ENCODE results near the gene ST8SIA1. TPM values are rescaled to one million over a fixed set of nuclear protein-coding genes. Genes with fewer than 3 reads are reported as not detected.

ST8SIA1 gene
- total and polyA plus RNA-seq, 2 of the 8 experiments (the other 6 are each of a cell fraction or from before 2014, with no cell fraction given): 1.9 to 4.4 TPM

GRCh38 chr12:22287101-22287500 lies 47.4 kb downstream of the ST8SIA1 start:
- ChIA-PET POLR2A (ENCODE audit: partially characterized antibody) (no interaction called here), CTCF (ENCODE audit: partially characterized antibody) (interaction anchor here (0.7 to 1.6 kb wide), 3 partner anchors 12 to 1018 kb away, joined by 3 to 6 read pairs (median 4); no protein-coding TSS in a partner anchor)
- Histone ChIP-seq H3K79me1 (ENCODE audit: low read depth, low read length) (no peaks in the 10 kb centered on the region), H3K27ac (ENCODE audit: low read depth, low read length) (no peak overlapping the region), H3K4ac (replicated peaks; ENCODE audit: insufficient read length, low read depth, low read length) (no peak overlapping the region), H3K4me3 (ENCODE audit: extremely low read depth in 1 of 4, insufficient read depth in 2 of 4, low read depth in 3 of 4, low read length in 4 of 4) (no peak overlapping the region), H2BK5ac (ENCODE audit: low read depth, low read length) (no peak overlapping the region), H3K9ac (replicated peaks in 1 of 4; ENCODE audit: extremely low read depth in 1 of 4, low read depth in 3 of 4, low read length in 3 of 4) (no peak overlapping the region), H3K27me3 (replicated peaks in 1 of 4; ENCODE audit: control insufficient read depth in 3 of 4, extremely low read depth in 1 of 4, insufficient read depth in 3 of 4, low read length in 3 of 4) (no peaks in the 10 kb centered on the region), H2BK12ac (ENCODE audit: low read depth, low read length) (no peak overlapping the region), H2BK15ac (ENCODE audit: low read length) (no peak overlapping the region), H4K5ac (ENCODE audit: insufficient read length, low read depth, low read length) (no peak overlapping the region), H4K91ac (replicated peaks; ENCODE audit: insufficient read length, low read length) (no peak overlapping the region), H4K20me1 (replicated peaks in 1 of 2; ENCODE audit: control insufficient read depth in 1 of 2, insufficient read depth in 2 of 2, low read length in 2 of 2) (no peaks in the 10 kb centered on the region), H4K8ac (ENCODE audit: extremely low read depth, insufficient read depth, low read length) (no peak overlapping the region), H3K23me2 (ENCODE audit: low read depth, low read length) (no peaks in the 10 kb centered on the region; the same call in 1 of the 2 replicates), H2BK20ac (ENCODE audit: low read length) (no peak overlapping the region), H3K4me1 (replicated peaks in 1 of 4; ENCODE audit: control insufficient read depth in 3 of 4, insufficient read depth in 4 of 4, low read length in 3 of 4) (peaks cover 0 to 6% (median 5%) of the 10 kb centered on the region in 4 experiments; a peak in 4 of 7 replicates), H2AK5ac (ENCODE audit: low read depth, low read length) (no peak overlapping the region), H3K14ac (ENCODE audit: insufficient read length) (no peak overlapping the region), H3K18ac (ENCODE audit: extremely low read depth, low read length) (no peak overlapping the region), H3K23ac (ENCODE audit: insufficient read length) (no peak overlapping the region), H3K79me2 (ENCODE audit: control insufficient read depth in 1 of 2, insufficient read depth in 2 of 2, low read length in 2 of 2) (no peaks in the 10 kb centered on the region), H3K4me2 (ENCODE audit: insufficient read depth in 1 of 2, low read depth in 2 of 2, low read length in 2 of 2) (no peak overlapping the region), H3K56ac (replicated peaks; ENCODE audit: insufficient read length, low read depth, low read length) (no peak overlapping the region), H3K36me3 (ENCODE audit: control insufficient read depth in 2 of 4, insufficient read depth in 4 of 4, low read length in 3 of 4) (no peaks in the 10 kb centered on the region; a peak in 1 of 8 replicates), H2BK120ac (replicated peaks; ENCODE audit: low read depth, low read length) (no peak overlapping the region), H3K9me3 (ENCODE audit: insufficient read depth in 2 of 2, low read depth in 1 of 2, low read length in 1 of 2) (no peaks in the 10 kb centered on the region), H2AFZ (ENCODE audit: low read length) (no peak overlapping the region)
- 87% methylated on average over 3 of the region's 3 CpGs; no CpG with 5 or more reads in 1 of the 2 experiments for WGBS, 2 experiments (ENCODE audit: extremely low coverage in 1 of 2, insufficient coverage in 1 of 2, insufficient read length in 1 of 2, insufficient replicate concordance in 2 of 2, low coverage in 1 of 2, low lambda C conversion rate in 2 of 2, missing lambda C conversion rate in 1 of 2)
- DNase-seq (ENCODE audit: low read depth in 1 of 2, low spot score in 2 of 2): no peak
- FAIRE-seq: no peak
- TF ChIP-seq TAF7 (optimal IDR thresholded peaks at IDR 0.05; ENCODE audit: borderline replicate concordance, low read depth, low read length) (no peak), MAFK (IDR thresholded peaks at IDR 0.05; ENCODE audit: low read depth, low read length) (no peak), RFX5 (IDR thresholded peaks at IDR 0.05; ENCODE audit: borderline replicate concordance, low read depth, low read length) (no peak), SP1 (IDR thresholded peaks at IDR 0.05; ENCODE audit: low read depth, low read length) (no peak), RBBP5 (IDR thresholded peaks at IDR 0.05; ENCODE audit: borderline replicate concordance, low read depth, low read length) (no peak)
